Measurements from ENCODE around the gene ARL4A.
"Not testable (repeated sequence)": the region's sequence is repeated elsewhere in the genome, so short reads cannot be mapped to it uniquely, and the experiment has no call there.

The ARL4A gene

GRCh38 chr7:12661581-12661980, 25.9 kb upstream of the ARL4A start:
- no peak for TF ChIP-seq CTCF (IDR thresholded peaks at IDR 0.05; ENCODE audit: low read depth, low read length)
- Histone ChIP-seq H3K27me3 (ENCODE audit: insufficient read depth, low read depth, severe bottlenecking) (no peaks in the 10 kb centered on the region), H3K36me3 (no peaks in the 10 kb centered on the region), H3K27ac (no peak overlapping the region), H3K4me3 (ENCODE audit: low read depth, low read length) (no peak overlapping the region), H3K9me3 (ENCODE audit: severe bottlenecking) (no peaks in the 10 kb centered on the region)
- no peak for DNase-seq

- Histone ChIP-seq H3K27ac (no peak overlapping the region), H3K9me3 (ENCODE audit: severe bottlenecking) (no peaks in the 10 kb centered on the region), H3K27me3 (ENCODE audit: insufficient read depth, low read depth, severe bottlenecking) (no peaks in the 10 kb centered on the region), H3K36me3 (no peaks in the 10 kb centered on the region), H3K4me3 (ENCODE audit: low read depth, low read length) (no peak overlapping the region)
- TF ChIP-seq CTCF (IDR thresholded peaks at IDR 0.05; ENCODE audit: low read depth, low read length) = no peak
- no peak for DNase-seq
Measured at GRCh38 chr7:12670000-12670729, 17.3 kb upstream of the ARL4A start.

GRCh38 chr7:12670743-12671520, 16.5 kb upstream of the ARL4A start:
- peaks cover 6% of the 10 kb centered on the region for H3K9me3 ChIP-seq (ENCODE audit: severe bottlenecking)
- H3K36me3 ChIP-seq = no peaks in the 10 kb centered on the region
- no peak for DNase-seq
- H3K4me3 ChIP-seq (ENCODE audit: low read depth, low read length) = no peak overlapping the region
- no peak overlapping the region for H3K27ac ChIP-seq
- no peak for TF ChIP-seq CTCF (IDR thresholded peaks at IDR 0.05; ENCODE audit: low read depth, low read length)
- H3K27me3 ChIP-seq (ENCODE audit: insufficient read depth, low read depth, severe bottlenecking) = no peaks in the 10 kb centered on the region

GRCh38 chr7:12673436-12673835, 14.0 kb upstream of the ARL4A start:
- not testable (repeated sequence) for H3K27ac ChIP-seq; H3K4me3 ChIP-seq (ENCODE audit: low read depth, low read length); DNase-seq; H3K36me3 ChIP-seq; H3K9me3 ChIP-seq (ENCODE audit: severe bottlenecking); H3K27me3 ChIP-seq (ENCODE audit: insufficient read depth, low read depth, severe bottlenecking)

GRCh38 chr7:12674053-12674452, 13.4 kb upstream of the ARL4A start:
- no peak overlapping the region for H3K4me3 ChIP-seq (ENCODE audit: low read depth, low read length)
- no peaks in the 10 kb centered on the region for H3K36me3 ChIP-seq
- H3K9me3 ChIP-seq (ENCODE audit: severe bottlenecking) = peaks cover 6% of the 10 kb centered on the region
- DNase-seq = no peak
- TF ChIP-seq CTCF (IDR thresholded peaks at IDR 0.05; ENCODE audit: low read depth, low read length) = no peak
- H3K27me3 ChIP-seq (ENCODE audit: insufficient read depth, low read depth, severe bottlenecking) = no peaks in the 10 kb centered on the region
- H3K27ac ChIP-seq = no peak overlapping the region

GRCh38 chr7:12674861-12675260, 12.6 kb upstream of the ARL4A start:
- H3K4me3 ChIP-seq (ENCODE audit: low read depth, low read length) = no peak overlapping the region
- H3K27ac ChIP-seq = no peak overlapping the region
- peaks cover 6% of the 10 kb centered on the region for H3K9me3 ChIP-seq (ENCODE audit: severe bottlenecking)
- no peak for DNase-seq
- TF ChIP-seq CTCF (IDR thresholded peaks at IDR 0.05; ENCODE audit: low read depth, low read length) = peak; percentile 33; the same call in 1 of the 2 replicates
- H3K27me3 ChIP-seq (ENCODE audit: insufficient read depth, low read depth, severe bottlenecking) = no peaks in the 10 kb centered on the region
- no peaks in the 10 kb centered on the region for H3K36me3 ChIP-seq
